ENCODE results near the gene SDE2. TPM values are rescaled to one million over a fixed set of nuclear protein-coding genes. Genes with fewer than 3 reads are reported as not detected.

SDE2 gene
- total and polyA plus RNA-seq, 2 of the 8 experiments (the other 6 are each of a cell fraction or from before 2014, with no cell fraction given): 8.5 to 16.7 TPM

- Histone ChIP-seq H2BK20ac (ENCODE audit: low read length) (no peak overlapping the region), H3K79me1 (ENCODE audit: low read depth, low read length) (no peaks in the 10 kb centered on the region), H3K27ac (ENCODE audit: low read depth, low read length) (no peak overlapping the region), H3K4me3 (ENCODE audit: extremely low read depth in 1 of 4, insufficient read depth in 2 of 4, low read depth in 3 of 4, low read length in 4 of 4) (no peak overlapping the region), H2AK5ac (ENCODE audit: low read depth, low read length) (no peak overlapping the region), H3K18ac (ENCODE audit: extremely low read depth, low read length) (peak overlapping the region; percentile 76), H3K9me3 (ENCODE audit: insufficient read depth in 2 of 2, low read depth in 1 of 2, low read length in 1 of 2) (no peaks in the 10 kb centered on the region), H3K23ac (ENCODE audit: insufficient read length) (no peak overlapping the region), H4K91ac (replicated peaks; ENCODE audit: insufficient read length, low read length) (peak overlapping the region; percentile 55), H3K4ac (replicated peaks; ENCODE audit: insufficient read length, low read depth, low read length) (peak overlapping the region; percentile 63), H3K56ac (replicated peaks; ENCODE audit: insufficient read length, low read depth, low read length) (no peak overlapping the region), H2BK15ac (ENCODE audit: low read length) (no peak overlapping the region), H3K36me3 (ENCODE audit: control insufficient read depth in 2 of 4, insufficient read depth in 4 of 4, low read length in 3 of 4) (no peaks in the 10 kb centered on the region), H3K4me1 (replicated peaks in 1 of 4; ENCODE audit: control insufficient read depth in 3 of 4, insufficient read depth in 4 of 4, low read length in 3 of 4) (peaks cover 0 to 10% (median 3%) of the 10 kb centered on the region in 4 experiments; a peak in 6 of 7 replicates), H3K14ac (ENCODE audit: insufficient read length) (no peak overlapping the region), H4K20me1 (replicated peaks in 1 of 2; ENCODE audit: control insufficient read depth in 1 of 2, insufficient read depth in 2 of 2, low read length in 2 of 2) (no peaks in the 10 kb centered on the region), H2BK120ac (replicated peaks; ENCODE audit: low read depth, low read length) (no peak overlapping the region), H3K23me2 (ENCODE audit: low read depth, low read length) (no peaks in the 10 kb centered on the region), H3K27me3 (replicated peaks in 1 of 4; ENCODE audit: control insufficient read depth in 3 of 4, extremely low read depth in 1 of 4, insufficient read depth in 3 of 4, low read length in 3 of 4) (peaks cover 0 to 7% (median 5%) of the 10 kb centered on the region in 4 experiments; a peak in 3 of 7 replicates), H3K9ac (replicated peaks in 1 of 4; ENCODE audit: extremely low read depth in 1 of 4, low read depth in 3 of 4, low read length in 3 of 4) (no peak overlapping the region), H3K79me2 (ENCODE audit: control insufficient read depth in 1 of 2, insufficient read depth in 2 of 2, low read length in 2 of 2) (no peaks in the 10 kb centered on the region), H3K4me2 (ENCODE audit: insufficient read depth in 1 of 2, low read depth in 2 of 2, low read length in 2 of 2) (peak overlapping the region; percentile 19 to 46; a peak in 3 of 4 replicates), H2BK12ac (ENCODE audit: low read depth, low read length) (peak overlapping the region; percentile 50; the same call in 1 of the 2 replicates), H4K8ac (ENCODE audit: extremely low read depth, insufficient read depth, low read length) (peak overlapping the region; percentile 36), H2AFZ (ENCODE audit: low read length) (peak overlapping the region; percentile 74; the same call in 1 of the 2 replicates), H4K5ac (ENCODE audit: insufficient read length, low read depth, low read length) (no peak overlapping the region), H2BK5ac (ENCODE audit: low read depth, low read length) (peak overlapping the region; percentile 35; the same call in 1 of the 2 replicates)
- 76% methylated on average over 9 of the region's 9 CpGs; no CpG with 5 or more reads in 1 of the 2 experiments for WGBS, 2 experiments (ENCODE audit: extremely low coverage in 1 of 2, insufficient coverage in 1 of 2, insufficient read length in 1 of 2, insufficient replicate concordance in 2 of 2, low coverage in 1 of 2, low lambda C conversion rate in 2 of 2, missing lambda C conversion rate in 1 of 2)
- FAIRE-seq (no peak), DNase-seq (ENCODE audit: low read depth in 1 of 2, low spot score in 2 of 2) (peak in 1 of 2 experiments; percentile 88)
- ChIA-PET CTCF (ENCODE audit: partially characterized antibody) (interaction anchor here (0.7 to 2.6 kb wide), 10 partner anchors 9 to 505 kb away, joined by 3 to 21 read pairs (median 3); partner anchors contain the start of gene SRP9), POLR2A (ENCODE audit: partially characterized antibody) (interaction anchor here (0.7 to 2.0 kb wide), 11 partner anchors 10 to 296 kb away, joined by 3 to 8 read pairs (median 3); partner anchors contain the start of genes LEFTY2, PYCR2, SDE2 and SRP9)
- TF ChIP-seq EGR1 (IDR thresholded peaks at IDR 0.05; ENCODE audit: borderline replicate concordance, low read depth, low read length) (0 out of 2 replicates have a peak, but pooled peaks have one; percentile 31), SAP30 (IDR thresholded peaks at IDR 0.05; ENCODE audit: insufficient read depth, insufficient replicate concordance, low read length) (no peak)
Observed at GRCh38 chr1:225950905-225951497, 48.1 kb downstream of the SDE2 start.

All from H1 (cell line).